Left forelimb (tissue), 1 donor: Measurements from ENCODE around the gene DTNB.

ENCODE experiments used
- DNase-seq: peaks from one replicate; pipeline ENCODE4 v3.0.0-alpha.2; 2018; ENCODE audit warnings: low spot score

DTNB gene

GRCh38 chr2:25460261-25460905 lies 213.0 kb downstream of the DTNB start:
- DNase-seq, result no peak

- DNase-seq, result no peak
These were observed 218.4 kb downstream of the DTNB start for GRCh38 chr2:25454824-25455611.

- no peak for DNase-seq
These were observed 220.0 kb downstream of the DTNB start for GRCh38 chr2:25453199-25453905.

- DNase-seq, result no peak
These were observed 224.6 kb downstream of the DTNB start for GRCh38 chr2:25448808-25449207.

- DNase-seq, result no peak
These were observed 226.4 kb downstream of the DTNB start for GRCh38 chr2:25447018-25447417.

- DNase-seq, result no peak
These were observed 227.3 kb downstream of the DTNB start for GRCh38 chr2:25446122-25446521.

- no peak for DNase-seq
These were observed 227.9 kb downstream of the DTNB start for GRCh38 chr2:25445464-25445863.

- no peak for DNase-seq
These were observed 228.6 kb downstream of the DTNB start for GRCh38 chr2:25444608-25445270.

- no peak for DNase-seq
These were observed 229.6 kb downstream of the DTNB start for GRCh38 chr2:25443766-25444165.

GRCh38 chr2:25441353-25441752 lies 232.0 kb downstream of the DTNB start:
- no peak for DNase-seq

GRCh38 chr2:25438793-25439192 lies 234.6 kb downstream of the DTNB start:
- DNase-seq, result no peak

- DNase-seq, result no peak
These were observed 235.3 kb downstream of the DTNB start for GRCh38 chr2:25437881-25438662.

GRCh38 chr2:25435421-25435820 lies 238.0 kb downstream of the DTNB start:
- DNase-seq, result no peak

GRCh38 chr2:25431604-25432003 lies 241.8 kb downstream of the DTNB start:
- no peak for DNase-seq

GRCh38 chr2:25430556-25430955 lies 242.8 kb downstream of the DTNB start:
- DNase-seq, result no peak

- no peak for DNase-seq
These were observed 247.1 kb downstream of the DTNB start for GRCh38 chr2:25426326-25426725.

- no peak for DNase-seq
These were observed 248.8 kb downstream of the DTNB start for GRCh38 chr2:25424426-25425028.

- DNase-seq, result no peak
These were observed 251.5 kb downstream of the DTNB start for GRCh38 chr2:25421820-25422411.

- no peak for DNase-seq
These were observed 252.1 kb downstream of the DTNB start for GRCh38 chr2:25421289-25421688.

GRCh38 chr2:25420820-25421237 lies 252.5 kb downstream of the DTNB start:
- DNase-seq, result no peak
